Stomach (tissue), 4 donors: ENCODE measurements around the gene KCTD12.

Source experiments
- POLR2AphosphoS5 ChIP-seq, 3 donors: sonication (generic); formaldehyde crosslinking; IDR thresholded peaks; one replicate each; pipeline ENCODE4 v1.6.1; 2016; ENCODE audit warnings: antibody characterized with exemption in 3 of 3
- TF ChIP-seq, protein P1 (sequence below), 7 experiments: fragments of 450-650 bp in 4 of 7; fragments of 200-600 bp in 3 of 7; sonication (generic) in 3 of 7; IDR thresholded peaks; one replicate each; pipeline ENCODE4 v1.5.1; 2016 to 2019; ENCODE audit warnings: antibody characterized with exemption in 7 of 7, control low read depth in 2 of 7, mild to moderate bottlenecking in 1 of 7

GRCh38 chr13:76912476-76912875 is 26.3 kb upstream of the KCTD12 start:
- TF ChIP-seq, protein P1, sequence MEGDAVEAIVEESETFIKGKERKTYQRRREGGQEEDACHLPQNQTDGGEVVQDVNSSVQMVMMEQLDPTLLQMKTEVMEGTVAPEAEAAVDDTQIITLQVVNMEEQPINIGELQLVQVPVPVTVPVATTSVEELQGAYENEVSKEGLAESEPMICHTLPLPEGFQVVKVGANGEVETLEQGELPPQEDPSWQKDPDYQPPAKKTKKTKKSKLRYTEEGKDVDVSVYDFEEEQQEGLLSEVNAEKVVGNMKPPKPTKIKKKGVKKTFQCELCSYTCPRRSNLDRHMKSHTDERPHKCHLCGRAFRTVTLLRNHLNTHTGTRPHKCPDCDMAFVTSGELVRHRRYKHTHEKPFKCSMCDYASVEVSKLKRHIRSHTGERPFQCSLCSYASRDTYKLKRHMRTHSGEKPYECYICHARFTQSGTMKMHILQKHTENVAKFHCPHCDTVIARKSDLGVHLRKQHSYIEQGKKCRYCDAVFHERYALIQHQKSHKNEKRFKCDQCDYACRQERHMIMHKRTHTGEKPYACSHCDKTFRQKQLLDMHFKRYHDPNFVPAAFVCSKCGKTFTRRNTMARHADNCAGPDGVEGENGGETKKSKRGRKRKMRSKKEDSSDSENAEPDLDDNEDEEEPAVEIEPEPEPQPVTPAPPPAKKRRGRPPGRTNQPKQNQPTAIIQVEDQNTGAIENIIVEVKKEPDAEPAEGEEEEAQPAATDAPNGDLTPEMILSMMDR (IDR thresholded peaks at IDR 0.05): no peak
- no peak for TF ChIP-seq POLR2AphosphoS5 (IDR thresholded peaks at IDR 0.05)
